ENCODE measurements around the gene ASB6.

ASB6 gene

GRCh38 chr9:129624947-129625346, 17.0 kb downstream of the ASB6 start:
- no peak for DNase-seq

DNA sequence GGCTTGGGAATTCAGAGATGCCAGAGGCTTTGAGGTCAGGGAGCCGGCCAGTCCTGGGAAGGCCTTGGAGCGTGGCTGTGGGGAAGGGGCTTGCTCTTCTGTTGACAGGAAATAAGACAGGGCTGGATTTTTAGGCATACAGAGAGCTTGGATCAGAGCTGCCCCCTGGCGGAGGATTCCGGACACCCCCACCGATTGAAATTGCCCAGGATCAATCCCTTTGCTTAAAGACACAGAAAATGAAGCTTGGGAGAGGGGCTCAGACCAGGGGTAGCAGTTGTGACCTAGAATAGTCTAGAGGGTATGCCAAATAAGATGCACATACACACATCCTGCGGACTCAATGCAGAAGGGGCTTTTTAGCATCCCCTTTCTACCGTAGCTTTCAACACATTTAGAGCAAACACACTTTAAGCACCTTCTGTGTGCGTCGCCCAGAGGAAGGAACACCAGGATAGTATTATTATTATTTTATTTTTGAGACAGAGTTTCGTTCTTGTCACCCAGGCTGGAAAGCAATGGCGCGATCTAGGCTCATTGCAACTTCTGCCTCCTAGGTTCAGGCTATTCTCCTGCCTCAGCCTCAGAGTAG, 17.7 kb downstream of the ASB6 start:
- DNase-seq = peak; percentile 78

GRCh38 chr9:129623331-129623730, 18.6 kb downstream of the ASB6 start:
- no peak for DNase-seq

GRCh38 chr9:129620669-129621295, 21.2 kb downstream of the ASB6 start, which contains the start of gene C9orf50:
C9orf50 (minus strand) TSS chr9:129621101; CDS start chr9:129620574, 527 bp downstream.
- DNase-seq = no peak

GRCh38 chr9:129619787-129620668, 21.9 kb downstream of the ASB6 start:
- DNase-seq = peak; percentile 52

- no peak for DNase-seq
Observed at GRCh38 chr9:129617167-129617566, 24.8 kb downstream of the ASB6 start.

DNA sequence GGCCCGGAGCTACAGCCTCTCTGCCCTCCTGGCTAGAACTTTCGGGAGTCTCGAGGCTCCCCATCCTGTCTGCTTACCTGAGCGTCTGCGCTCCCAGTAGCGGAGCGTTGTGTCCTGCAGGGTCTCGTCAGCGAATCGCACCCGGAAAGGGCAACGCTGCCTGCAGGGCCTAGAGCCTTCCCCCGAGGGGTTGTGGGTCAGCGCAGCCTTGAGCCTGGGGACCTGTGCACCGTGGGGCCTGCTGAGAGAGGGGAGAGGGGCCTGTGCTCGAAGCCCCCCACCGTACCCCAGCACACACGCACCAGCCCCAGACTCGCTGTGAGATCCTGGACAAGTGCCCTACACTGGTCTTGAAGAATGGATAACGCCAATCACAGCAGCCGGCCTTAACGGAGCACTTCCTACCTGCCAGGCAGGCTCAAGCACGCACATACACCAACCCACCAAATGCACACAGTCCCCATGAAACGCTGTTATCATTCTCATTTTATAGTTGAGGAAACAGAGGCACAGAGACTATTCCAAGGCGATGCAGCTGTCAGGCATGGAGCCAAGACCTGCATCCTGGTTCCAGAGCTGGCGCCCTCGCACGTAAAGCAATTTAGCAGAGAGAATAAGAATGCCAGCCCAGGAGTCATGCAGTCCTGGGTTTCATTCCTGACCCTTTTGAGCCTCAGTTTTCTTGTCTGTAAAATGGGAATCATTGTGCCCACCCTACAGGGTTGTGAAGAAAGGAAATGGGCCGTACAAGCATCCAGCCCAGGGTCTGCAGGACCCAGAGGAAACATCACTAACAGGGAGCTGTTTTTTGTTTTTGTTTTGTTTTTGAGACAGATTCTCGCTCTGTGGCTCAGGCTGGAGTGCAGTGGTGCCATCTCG, 26.3 kb downstream of the ASB6 start:
- no peak for DNase-seq

GRCh38 chr9:129614932-129615331, 27.0 kb downstream of the ASB6 start:
- DNase-seq = no peak

DNA sequence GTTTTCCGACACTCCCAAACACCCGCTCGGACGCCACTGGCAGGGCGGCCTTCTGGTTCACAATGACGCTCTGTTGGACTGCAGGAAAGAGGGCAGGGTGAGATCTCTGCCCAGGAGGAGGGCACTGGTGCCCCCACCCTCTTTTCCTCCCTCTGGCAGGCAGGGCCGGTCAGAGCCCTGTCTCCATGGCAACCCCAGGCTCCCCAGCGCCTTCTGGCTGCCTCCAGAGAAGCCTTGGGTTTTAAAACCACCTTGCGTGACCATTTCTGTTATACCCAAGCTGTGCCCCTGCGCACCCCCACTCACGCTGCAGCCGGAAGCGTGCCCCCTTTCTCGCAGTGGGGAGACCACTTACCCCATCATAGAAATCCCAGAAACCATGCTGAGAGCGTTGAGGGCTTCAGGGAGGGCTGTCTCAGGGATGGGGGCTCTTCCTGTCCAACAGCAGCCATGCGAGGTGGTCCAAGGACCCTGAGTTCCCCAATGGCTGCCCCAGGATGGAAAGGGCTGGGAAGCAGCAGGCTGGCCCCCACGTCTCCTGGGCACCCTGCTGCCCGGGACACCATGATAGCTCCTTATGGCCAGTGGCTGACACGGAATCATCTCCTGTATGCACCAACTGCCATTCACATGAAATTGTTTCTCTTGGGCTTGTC, 28.3 kb downstream of the ASB6 start:
- no peak for DNase-seq

- no peak for DNase-seq
Observed at GRCh38 chr9:129612815-129613519, 29.0 kb downstream of the ASB6 start.

DNA sequence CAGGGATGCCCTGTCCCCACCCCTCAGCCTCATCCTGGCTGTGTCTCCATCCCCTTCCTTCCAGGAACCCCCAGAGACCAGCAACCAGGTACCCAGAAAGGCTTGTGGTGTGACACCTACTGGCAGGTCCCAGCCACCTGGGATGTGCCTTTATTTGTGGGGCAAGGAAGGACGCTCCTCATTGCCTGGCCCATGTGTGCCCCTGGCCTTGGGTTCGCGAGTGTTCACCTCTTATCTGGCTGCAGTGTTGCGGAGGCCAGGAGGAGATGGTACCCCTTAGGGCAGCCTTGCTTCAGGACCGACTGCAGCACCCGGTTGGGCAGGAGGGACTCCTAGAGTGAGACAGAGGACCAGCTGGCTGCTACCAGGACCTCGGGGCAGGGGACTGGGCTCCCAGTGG, 29.8 kb downstream of the ASB6 start:
- no peak for DNase-seq

- no peak for DNase-seq
Observed at GRCh38 chr9:129611307-129611800, 30.6 kb downstream of the ASB6 start.

DNA sequence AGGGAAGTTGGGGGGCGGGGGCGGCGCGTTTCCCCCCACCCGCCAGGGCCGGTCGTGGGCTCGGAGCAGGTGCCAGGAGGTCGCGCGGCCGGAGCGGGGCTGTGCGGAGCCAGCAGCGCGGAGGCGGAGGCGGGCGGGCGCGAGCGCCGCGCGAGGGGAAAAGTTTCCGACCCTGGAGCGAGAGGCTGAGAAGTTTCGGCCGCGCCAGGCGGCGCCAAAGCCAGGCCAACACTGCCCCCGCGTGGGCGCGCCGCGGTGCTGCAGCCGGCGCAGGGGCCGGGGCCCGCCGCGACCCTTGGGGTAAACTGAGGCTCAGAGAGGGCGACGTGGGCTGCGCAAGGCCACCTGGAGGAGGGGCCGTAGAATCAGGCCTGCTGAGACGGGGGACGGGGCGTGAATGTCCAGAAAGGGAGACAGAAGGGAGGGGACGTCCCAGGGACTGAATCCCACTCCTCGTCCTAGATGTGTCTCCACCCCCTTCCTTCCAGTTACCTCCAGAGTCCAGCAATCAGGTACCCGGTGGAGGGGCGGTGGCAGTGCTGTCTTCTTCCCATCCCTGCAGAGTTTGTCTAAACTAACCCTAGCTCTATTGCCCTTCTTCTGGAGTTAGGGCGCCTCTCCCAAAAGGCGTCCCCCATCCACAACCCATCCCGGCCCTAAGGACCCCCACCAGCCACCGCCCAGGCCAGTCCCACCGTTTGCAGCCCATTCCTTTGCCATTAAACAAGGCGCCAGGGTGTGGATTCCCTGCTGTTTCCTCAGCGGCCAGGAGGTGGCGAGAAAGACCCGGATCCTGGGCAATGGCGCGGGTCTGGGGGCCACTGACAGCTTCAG, 31.3 kb downstream of the ASB6 start:
- DNase-seq = peak; percentile 88

GRCh38 chr9:129610213-129610472, 31.8 kb downstream of the ASB6 start:
- DNase-seq = no peak

DNA sequence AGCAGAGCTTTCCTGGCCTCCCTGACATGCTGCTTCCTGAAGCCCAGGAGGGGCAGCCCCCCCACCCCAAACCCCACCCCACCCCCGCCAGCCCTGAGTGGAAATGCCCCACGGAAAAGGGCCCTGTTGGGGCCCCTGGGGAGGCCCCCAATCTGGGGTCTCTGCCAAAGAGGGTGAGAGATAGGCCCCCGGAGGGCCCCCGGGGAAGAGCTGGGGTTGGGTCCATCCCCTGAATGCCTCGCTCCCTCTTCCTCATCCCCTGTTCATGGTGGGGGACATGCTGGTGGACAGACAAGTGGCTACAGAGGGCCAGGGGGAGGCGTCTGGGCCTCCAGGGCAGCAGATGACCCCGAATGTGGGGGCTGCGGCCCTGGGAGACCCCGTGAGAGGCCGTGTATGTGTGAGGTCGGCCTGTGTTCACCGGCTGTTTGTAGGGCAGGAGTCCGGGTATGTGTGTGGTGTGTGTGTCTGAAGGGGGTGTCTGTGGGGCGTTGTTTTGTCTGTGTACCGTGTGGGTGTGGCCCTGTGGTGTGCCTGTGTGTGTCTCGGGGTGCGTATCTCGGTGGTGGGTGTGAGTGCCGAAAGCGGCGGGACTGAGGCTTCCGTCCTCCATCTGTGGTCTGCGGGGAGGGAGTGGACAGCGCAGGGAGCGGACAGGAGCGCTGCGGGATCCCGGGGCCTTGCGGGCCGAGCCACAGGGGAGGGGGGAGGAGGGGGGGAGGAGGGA, 32.3 kb downstream of the ASB6 start:
- DNase-seq = peak; percentile 79

- no peak for DNase-seq
Observed at GRCh38 chr9:129608561-129609481, 33.1 kb downstream of the ASB6 start.

- no peak for DNase-seq
Observed at GRCh38 chr9:129607027-129607387, 34.9 kb downstream of the ASB6 start.

DNA sequence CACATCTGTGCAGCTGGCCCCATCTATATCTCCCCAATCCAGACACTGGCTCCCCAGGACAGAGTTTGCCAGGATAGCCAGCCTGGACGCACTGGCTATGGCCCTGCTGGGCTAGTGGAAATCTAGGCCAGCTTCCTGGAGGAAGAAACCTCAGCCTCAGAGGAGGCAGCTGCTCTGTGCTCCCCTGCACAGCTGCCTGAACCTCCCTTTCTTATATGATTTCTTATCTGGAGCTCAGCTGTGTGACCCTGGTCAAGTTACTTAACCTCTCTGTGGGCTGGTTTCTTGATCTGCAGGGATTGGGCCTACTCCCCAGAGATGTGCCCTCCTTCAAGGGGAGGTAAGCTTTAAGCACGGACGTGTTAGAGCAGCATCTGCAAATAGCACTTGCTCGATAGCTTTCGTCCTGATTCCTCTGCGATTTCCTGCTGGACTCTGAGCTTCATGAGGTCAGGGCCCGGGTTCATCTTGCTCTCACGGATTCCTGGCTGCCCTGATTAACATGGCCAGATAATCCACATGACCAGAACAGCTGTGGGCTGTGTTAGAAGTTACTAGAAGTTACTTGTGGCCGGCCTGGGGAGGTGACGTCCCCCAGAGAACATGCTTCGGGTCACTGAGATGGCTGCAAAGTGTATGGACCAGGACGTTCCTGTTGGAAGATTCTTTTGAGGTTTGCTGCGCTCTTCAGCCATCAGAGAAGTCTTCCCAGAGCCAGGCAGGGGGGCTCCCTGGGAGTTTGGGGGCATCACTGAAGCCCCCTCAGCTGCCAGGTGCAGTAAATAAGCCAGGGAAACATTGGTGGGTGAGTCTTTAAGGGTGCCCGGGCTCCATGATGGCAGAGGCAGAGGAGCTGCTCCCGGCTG, 35.6 kb downstream of the ASB6 start:
- DNase-seq = no peak

Measured in right forelimb (tissue), 1 donor.